Measurements from ENCODE around the gene LGR5.
"Not testable (repeated sequence)": the region's sequence is repeated elsewhere in the genome, so short reads cannot be mapped to it uniquely, and the experiment has no call there.

The LGR5 gene

GRCh38 chr12:71476513-71476912, 36.9 kb downstream of the LGR5 start:
- peak; percentile 28 for DNase-seq (ENCODE audit: low read depth)

- DNase-seq (ENCODE audit: low read depth), result no peak
Measured at GRCh38 chr12:71477609-71478008, 38.0 kb downstream of the LGR5 start.

DNA sequence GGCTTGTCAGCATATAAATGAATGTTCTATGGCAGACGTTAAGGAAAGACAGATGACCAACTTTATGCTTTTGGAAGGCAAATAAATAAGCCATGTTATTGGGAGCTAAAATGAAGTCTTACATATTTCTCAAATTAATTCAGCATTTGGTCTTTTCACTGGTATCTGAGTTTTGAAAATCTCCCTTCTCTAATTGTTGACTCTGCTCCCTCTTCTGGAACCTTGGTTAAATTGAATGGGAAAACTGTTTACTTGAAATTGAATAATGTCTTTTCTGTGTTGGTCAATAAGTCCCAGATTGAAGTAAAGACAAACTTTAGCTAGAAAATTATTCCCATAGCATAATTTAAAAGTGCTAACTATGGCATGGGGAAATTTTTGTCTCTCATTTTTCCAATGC, 38.7 kb downstream of the LGR5 start:
- no peak for DNase-seq (ENCODE audit: low read depth)

GRCh38 chr12:71484272-71484905, 44.8 kb downstream of the LGR5 start:
- DNase-seq (ENCODE audit: low read depth), result no peak

DNA sequence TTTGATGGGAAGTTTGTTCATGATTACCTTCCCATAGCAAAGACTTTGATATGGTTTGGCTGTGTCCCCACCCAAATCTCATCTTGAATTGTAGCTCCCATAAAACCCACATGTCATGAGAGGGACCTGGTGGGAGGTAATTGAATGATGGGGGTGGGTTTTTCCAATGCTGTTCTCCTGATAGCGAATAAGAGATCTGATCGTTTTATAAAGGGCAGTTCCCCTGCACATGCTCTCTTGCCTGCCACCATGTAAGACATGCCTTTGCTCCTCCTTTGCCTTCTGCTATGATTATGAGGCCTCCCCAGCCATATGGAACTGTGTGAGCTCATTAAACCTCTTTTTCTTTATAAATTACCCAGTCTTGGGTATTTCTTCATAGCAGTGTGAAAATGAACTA, 51.2 kb downstream of the LGR5 start:
- not testable (repeated sequence) for DNase-seq (ENCODE audit: low read depth)

- no peak for DNase-seq (ENCODE audit: low read depth)
Measured at GRCh38 chr12:71492604-71493003, 53.0 kb downstream of the LGR5 start.

GRCh38 chr12:71499834-71500233, 60.2 kb downstream of the LGR5 start:
- no peak for DNase-seq (ENCODE audit: low read depth)

- DNase-seq (ENCODE audit: low read depth), result no peak
Measured at GRCh38 chr12:71503579-71504391, 64.2 kb downstream of the LGR5 start.

GRCh38 chr12:71504476-71504875, 64.9 kb downstream of the LGR5 start:
- DNase-seq (ENCODE audit: low read depth), result no peak

DNA sequence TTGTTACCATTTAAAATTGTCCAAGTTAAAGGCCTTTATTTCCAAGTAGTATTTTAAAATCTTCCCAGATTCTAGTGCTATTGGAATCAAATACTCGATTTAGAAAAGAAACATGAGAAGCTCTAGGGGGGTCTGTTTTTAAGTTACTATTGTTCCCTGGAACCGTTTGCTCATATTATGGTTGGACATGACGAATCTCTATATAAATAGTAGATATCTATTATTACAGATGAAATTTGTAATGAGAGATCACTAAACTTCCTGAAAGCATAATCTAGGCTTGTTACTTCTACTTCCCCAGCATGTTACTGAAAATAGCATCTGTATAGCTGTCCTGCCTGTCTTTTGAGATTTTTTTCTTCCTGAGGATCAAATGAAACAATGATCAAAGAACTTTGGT, 70.1 kb downstream of the LGR5 start:
- DNase-seq (ENCODE audit: low read depth), result no peak

DNA sequence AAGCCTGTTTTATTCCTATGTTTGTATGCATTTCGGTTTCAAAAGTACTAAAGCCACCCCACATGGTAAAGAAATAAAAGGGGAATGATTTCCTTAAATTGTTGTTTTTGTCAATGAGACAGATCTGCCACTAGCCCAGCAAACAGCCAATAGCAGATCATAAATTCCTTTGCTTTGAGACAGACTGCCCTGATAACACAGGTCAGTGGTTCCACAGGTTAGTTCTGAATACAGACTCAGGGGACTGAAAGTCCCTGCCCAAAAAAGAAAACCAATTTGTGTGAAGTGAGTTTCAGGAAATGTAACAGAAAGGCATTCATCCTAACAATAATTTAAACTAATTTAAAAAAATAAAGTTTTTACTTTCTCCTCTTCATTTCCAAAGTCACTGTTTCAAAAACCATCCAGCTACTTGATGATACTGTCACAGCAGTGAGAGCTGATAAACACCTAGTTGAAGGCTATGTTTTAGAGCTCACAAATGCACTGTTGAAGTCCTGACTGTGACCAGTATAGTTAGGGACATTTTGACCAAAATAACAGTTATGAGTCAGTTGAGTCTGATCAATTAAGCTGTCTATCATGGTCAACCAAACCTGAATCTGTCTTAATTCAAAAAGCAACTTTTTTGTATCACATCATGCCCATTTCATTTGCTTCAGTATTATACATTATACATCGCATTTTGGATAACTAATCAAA, 77.7 kb downstream of the LGR5 start:
- DNase-seq (ENCODE audit: low read depth), result no peak

DNA sequence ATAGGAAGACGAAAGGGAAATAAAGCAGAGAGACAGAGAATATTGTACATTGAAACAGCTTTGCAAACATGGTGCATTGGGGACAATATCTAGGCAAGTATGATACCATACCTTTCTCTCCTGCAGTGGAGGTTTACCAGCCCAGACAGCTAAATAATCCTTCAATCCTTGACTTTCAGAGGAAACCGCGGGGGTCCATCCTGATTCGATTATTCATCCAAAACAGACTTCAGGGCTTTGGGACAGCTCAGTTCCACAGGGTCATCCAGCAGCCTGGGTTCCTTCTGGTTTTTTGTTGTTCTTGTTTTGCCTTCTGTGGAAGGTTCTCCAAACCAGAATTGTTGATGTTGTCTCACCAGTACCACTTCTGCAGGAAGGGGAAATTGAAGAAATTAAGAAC, 81.5 kb downstream of the LGR5 start:
- DNase-seq (ENCODE audit: low read depth), result no peak

DNA sequence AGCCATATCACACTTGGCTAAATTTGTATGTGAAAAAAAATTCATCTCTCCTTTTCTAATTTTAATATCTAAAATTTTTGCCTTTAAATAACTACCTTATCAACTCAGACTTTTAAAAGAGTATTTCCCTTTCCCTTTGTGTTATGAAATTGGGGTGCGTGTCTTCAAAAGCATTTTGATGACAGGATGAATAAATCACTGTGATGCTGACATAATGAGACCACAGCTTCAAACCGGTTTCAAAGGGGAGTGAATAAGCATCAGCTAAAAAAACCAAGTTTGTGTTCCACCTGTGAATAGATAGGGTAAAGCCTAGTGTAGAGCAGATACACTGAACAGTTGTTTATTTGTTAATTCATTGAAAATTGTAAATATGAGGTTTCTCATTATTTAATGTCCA, 85.0 kb downstream of the LGR5 start:
- no peak for DNase-seq (ENCODE audit: low read depth)

GRCh38 chr12:71533703-71534102, 94.1 kb downstream of the LGR5 start:
- DNase-seq (ENCODE audit: low read depth), result no peak

- no peak for DNase-seq (ENCODE audit: low read depth)
Measured at GRCh38 chr12:71536279-71536938, 96.8 kb downstream of the LGR5 start.

- no peak for DNase-seq (ENCODE audit: low read depth)
Measured at GRCh38 chr12:71536939-71537622, 97.5 kb downstream of the LGR5 start.

GRCh38 chr12:71538807-71539206, 99.2 kb downstream of the LGR5 start:
- DNase-seq (ENCODE audit: low read depth), result no peak

DNA sequence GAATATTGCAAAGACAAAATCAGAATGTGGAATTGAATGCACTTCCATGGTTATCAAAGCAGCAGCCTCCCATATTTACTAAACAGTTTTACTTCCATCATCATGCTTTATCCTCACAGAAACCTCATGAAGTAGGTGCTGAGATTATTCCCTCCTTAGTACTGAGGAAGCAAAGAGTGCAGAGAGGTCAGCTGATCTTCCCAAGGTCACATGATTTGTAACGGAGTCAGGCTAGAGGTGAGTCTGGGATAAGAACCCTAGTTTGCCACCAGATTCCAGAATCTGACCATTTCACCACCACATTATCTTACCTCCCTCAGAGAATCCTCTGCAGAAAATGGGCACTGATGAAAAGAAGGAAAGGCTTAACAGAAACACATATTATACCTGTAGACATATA, 102.0 kb downstream of the LGR5 start:
- no peak for DNase-seq (ENCODE audit: low read depth)

GRCh38 chr12:71546322-71546861, 106.8 kb downstream of the LGR5 start:
- no peak for DNase-seq (ENCODE audit: low read depth)

DNA sequence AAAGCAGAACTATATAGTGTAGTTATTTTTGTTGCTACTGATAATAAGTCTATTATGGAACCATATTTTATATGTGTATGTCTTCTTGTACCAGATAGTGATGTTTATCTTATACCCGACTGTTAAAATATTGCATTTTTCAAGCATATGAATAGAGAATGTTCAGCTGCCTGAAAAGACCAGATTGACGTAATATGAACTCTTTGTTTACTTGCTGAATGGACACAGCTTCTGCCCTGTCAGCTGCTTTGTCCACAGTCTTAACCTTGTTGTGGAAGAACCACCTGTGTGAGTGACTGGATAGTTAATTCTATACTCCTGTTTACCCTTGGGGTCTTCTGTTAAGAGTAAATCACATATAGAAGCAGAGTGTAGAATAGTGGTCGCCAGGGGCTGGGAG, 109.3 kb downstream of the LGR5 start:
- no peak for DNase-seq (ENCODE audit: low read depth)

DNA sequence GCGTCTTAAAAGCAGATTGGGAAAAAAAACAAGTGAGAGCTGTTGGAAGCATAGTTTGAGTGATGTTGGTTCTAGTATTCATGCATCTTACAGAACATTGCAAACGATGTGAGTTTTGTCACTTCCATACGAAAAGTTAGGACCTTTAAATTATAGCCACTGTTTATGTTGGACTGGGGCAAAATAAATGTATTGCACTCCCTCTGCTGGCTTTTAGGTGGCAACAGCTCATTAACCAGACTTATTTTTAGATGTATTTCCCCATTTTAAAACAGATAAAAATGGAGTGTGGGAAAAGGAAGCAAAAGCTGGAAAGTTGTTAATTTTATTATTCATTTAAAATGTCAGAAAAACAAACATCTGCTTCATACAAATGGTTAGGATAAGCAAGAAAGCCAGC, 111.9 kb downstream of the LGR5 start:
- DNase-seq (ENCODE audit: low read depth), result peak; percentile 4

All from fibroblast of the conjunctiva (primary cell).